NCI-H446 (cell line): ENCODE results near the gene MFSD11.
"Not testable (repeated sequence)": the region's sequence is repeated elsewhere in the genome, so short reads cannot be mapped to it uniquely, and the experiment has no call there.

ENCODE experiments used
- DNase-seq, 2 experiments: peaks; one replicate each; lab custom pipeline; 2025; lab: John Stamatoyannopoulos, UW

MFSD11 gene

DNA sequence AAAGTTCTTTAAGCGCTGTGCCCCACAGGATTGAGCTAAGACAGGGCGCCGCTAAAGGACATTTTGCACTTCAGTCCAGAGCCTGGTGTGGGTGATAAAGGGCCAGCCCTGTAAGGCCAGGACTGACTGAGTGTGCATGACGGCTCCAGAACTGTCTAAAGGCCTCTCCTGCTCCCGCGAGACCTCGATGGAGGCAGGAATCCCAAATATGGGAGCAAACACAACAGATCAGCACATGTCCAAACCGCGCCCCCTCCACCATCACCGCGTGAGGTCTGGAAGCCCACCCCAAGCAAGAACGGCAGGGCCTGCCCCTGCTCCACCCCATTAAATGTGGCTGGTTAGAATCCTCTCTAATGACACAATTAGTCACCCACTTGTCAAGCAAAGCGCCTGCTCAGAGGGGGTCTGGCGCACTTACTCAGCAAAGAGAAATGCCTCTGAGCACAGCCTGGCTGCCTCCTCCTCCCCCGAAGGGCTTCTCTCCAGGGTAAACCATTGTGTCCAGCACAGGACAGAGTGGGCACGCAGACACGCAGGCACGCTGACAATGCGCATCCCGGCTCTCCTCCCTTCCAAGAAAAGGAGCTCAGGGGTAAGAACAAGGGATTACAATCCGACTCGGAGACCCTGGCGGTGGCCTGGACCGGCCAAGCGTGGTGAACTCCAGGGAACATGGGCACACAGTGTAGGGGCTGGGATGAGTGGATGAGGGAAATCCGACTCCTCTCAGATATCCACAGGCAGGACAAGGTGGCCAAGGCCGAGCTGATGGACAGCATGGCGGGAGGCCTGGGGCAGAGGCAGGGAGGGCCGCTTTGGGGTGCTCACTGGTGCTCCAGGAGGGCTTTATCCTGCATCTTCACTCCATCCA lies 28.6 kb upstream of the MFSD11 start:
- peak in 1 of 2 experiments; percentile 31 for DNase-seq

DNA sequence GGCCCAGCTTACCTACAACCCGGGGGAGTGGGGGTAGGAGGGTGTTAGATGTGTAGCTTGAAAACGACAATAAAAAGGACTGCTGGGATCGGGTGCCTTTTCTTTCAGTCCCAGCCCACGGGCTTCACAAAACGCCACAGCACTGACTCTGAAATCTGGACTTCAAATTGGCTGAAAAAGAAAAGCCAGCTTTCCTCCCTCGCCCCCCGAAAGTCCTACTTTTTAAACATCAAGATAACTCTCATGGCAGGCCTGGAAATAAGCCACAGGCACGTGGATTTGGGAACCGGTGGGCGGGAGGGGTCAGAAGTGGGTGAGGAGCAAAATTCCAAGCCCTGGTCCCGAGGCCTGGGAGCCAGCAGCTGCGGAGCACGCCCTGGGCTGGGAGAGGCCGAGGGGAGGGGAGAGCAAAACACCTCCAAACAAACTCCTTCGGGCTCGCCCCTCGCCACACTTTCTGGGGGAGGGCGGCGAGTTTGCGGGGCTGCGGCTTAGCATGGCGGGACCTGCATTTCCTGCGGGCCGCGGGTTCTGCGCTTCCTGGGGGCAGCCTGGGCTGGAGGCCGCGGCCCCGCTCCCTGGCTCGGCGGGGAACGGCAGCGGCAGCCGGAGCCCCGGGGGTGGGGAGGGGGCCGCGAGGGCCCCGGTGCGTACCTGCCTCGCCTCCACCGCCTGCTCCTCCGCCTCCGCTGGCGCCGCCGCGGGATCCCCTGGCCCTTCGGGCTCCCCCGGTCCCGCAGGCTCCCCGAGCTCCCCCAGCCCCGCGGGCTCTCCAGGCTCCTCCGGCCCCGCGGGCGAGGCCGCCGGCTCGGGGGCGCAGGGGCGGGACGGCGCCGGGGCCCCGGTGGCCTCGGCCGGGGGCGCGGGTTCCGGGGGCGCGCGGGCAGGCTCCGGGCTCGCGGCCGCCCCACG lies 27.7 kb upstream of the MFSD11 start:
- not testable (repeated sequence) for DNase-seq

DNA sequence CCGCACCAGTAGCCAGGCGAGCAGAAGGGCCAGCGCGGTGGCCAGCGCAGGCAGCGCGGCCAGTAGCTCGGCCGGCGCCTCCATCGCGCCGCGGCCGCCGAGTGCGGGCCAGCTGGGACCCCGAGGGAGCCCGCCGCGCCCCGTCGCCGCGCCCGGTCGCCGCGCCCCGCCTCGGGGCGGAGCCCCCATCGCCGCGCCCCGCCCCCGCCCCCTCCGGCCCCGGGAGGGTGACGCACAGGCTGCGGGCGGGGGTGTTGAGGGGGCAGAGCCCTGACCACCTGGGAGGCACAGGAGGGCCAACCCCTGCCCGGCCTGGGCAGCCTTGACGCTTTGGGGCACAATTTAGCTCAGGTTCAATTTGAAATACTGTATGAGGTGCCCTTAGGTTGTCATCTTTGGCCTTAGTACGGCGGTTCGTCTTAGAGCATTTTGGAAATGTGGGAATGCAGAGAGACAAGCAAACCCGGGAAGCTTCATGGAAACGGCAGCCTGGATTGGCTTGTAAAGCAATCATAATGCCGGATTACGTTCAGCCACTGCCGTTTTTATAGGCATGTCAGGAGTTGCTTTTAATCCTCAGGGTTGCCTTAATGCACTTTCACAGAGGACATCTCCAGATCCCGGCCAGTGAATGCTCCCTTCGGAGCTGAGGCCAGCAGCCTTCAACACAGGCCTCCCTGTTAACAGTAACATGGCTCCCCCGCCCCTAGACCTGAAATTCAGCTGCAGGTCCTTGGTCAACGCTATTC lies 26.9 kb upstream of the MFSD11 start, which contains the start of gene MXRA7:
Gene MXRA7 (minus strand): TSS at position 103 of the 749 bp plus-strand sequence. CDS start 19 bp downstream, at position 84.
- DNase-seq, result peak in 1 of 2 experiments; percentile 75

DNA sequence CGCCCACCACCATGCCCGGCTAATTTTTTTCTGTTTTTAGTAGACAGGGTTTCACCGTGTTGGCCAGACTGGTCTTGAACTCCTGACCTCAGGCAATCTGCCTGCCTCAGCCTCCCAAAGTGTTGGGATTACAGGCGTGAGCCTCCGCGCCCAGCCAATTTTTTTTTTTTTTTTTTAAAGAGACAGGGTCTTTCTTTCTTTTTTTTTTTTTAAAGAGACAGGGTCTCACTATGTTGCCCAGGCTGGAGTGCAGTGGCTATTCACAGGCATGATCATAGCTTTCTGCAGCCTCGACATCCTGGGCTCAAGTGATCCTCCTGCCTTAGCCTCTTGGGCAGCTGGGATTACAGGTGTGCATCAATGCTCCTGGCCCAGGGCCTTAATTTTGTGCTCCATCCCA lies 25.6 kb upstream of the MFSD11 start:
- not testable (repeated sequence) for DNase-seq

DNA sequence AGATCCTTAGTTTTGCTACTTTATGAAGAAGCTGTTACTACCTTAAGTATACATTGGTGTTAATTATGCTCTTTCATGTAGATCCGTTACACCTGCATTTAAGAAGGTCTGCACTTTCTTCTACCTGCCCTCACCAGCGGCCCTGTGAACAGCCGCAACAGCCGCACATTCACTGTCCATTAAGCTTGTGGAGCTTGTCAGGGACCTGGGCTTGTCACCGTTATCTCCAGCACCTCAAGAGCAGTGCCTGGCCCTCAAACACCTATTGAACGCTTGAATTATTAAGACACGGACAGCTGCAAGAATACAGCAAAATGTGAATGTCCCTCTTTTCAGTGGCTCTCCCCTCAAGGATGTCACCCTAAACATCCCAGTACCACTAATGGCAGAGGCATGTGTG lies 24.2 kb upstream of the MFSD11 start:
- DNase-seq, result no peak

DNA sequence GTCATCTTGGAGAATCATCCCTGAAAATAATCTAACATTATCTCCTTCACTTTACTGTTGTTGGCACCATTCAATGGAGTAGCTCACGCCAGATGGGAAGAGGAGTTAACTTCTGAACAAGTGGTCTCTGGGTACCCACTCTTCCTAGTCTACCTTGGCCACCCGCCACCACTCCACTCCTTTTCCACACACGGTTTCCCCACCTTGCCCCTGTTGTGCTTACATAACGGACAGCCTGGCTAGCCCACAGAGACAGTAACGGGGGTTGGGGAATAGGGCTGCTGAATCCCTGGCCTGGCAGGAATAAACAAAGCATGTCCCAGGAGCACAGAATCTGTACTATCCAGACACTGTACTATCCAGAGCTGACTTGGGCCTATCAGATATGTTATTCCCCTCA lies 23.6 kb upstream of the MFSD11 start:
- no peak for DNase-seq

DNA sequence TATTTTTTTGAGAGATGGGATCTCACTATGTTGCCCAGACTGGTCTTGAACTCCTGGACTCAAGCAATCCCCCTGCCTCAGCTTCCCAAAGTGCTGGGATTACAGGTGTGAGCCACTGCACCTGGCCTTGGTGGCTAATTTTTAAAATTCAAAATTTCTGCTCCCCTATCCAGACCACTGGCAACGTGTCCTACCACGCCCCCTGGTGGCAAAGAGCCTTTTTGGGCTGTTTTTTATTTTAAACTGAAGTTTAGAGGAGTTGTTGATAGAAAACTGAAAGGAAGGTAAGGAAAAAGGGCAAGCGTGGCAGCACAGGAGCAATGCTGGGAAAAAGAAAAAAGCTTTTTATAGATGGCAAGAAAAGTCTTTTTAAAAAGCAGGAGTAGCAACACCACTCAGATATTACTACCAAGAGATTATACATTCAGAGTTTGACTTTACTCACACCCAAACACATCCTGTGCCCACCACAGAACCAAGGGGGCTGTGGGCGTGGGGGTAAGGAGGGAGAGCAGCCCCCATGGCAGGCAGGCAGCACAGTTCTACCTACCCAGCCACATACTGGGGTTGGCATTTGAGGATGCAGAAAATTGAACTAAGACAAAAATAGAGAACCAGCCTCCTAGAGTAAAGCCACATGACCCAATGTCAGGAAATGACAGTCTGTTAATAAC lies 23.0 kb upstream of the MFSD11 start:
- DNase-seq, result peak; percentile 67 to 72

DNA sequence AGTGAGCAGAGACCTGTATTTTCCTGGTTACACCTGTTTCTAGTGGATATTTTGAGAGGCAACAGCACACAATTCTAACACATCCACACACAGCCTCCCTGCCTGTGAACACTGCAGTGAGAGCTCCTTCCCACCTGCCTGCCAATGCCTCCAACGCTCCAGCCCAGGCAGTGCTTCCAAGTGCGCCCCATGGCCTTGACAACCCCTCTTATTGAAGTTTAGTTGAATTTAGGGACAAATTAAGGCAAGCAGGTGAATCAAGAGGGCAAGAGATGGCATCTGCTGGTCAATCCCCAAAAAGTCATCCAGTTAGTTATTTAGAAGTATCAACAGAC lies 22.5 kb upstream of the MFSD11 start:
- DNase-seq, result no peak

DNA sequence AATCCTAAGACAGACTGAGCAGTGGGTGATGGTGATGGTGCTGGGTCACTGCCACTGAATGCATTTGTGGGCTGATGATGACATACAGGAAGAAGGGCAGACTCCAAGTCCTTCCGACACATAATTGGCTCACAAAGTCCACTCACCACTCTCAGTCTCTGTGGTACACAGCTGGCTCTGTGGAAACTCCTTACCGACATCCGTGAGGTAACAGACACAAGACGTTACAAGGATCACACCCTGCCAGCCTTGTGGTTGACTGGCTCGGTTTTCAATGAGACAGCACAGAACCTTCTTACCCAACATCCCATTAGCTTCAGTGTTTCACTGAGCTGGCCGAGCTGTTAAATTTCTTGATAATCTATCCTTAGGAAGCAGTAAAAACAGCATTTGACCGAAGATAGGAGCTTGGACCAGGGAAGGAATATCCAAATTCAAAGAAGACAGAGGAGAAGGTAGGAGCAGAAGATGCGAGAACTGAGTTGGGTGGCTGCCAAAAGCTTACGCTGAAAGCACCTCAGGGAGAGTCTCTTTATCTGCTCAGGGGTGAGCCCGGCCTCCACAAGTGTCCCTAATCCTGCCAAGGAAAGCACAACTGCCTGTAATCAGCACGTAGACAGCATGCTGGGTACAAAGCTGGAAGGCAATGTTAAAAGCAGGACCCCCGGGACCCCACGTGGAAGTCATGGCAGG lies 21.6 kb upstream of the MFSD11 start:
- no peak for DNase-seq

DNA sequence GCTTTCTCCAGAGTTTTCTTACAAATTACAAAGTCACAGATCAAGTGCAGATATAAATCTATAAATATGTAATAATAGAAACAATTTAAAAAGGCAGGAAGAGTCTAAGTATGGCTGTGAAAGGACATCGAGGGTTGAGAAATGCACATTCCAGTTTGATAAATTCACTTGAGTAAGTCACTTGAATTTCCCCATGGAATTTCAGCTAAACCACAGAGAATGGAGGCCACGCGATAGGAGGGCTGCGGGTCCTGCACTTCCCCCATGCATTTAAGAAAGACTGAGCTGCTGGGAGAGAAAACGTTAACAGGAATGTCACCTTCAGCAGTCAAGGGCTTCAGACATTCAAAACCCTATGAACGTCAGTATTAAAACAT lies 21.1 kb upstream of the MFSD11 start:
- DNase-seq, result no peak

DNA sequence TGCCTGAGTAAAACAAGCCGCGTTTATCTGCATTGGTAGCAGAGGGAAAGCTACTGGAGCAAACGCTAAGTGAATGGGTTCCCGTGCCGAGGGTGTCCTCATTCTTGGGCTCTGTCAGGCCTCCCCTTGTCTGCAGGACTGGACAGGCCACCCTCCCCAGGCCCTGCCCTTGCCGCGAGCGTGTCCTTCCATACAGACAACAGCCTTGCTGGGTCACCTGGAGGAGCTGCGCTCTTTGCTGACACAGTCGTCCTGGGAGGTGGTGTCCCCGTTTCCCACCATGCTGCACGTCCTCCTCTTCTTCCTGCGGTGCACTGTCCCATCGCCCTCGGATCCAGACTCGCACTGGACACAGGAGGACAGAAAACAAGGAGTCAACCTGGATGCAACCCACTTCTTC lies 19.4 kb upstream of the MFSD11 start:
- no peak for DNase-seq

DNA sequence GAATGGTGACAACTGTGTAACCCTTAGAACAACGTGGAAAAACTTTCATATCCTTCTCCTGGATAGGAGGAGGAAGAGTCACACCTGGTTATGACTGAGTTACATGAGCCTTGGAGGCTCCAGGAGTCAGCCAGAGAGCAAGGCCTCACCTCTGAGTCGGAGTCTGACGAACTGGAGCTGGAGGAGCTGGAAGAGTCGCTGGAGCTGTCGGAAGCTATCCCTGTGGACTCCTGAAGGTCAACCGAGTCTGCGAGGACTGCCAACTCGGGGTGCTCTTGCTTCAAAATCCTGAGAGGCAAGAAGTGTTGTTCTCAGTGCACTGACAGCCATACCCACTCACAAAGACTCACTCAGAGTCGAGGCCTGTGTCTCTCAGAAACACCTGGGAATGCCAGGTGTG lies 17.7 kb upstream of the MFSD11 start:
- DNase-seq, result no peak

DNA sequence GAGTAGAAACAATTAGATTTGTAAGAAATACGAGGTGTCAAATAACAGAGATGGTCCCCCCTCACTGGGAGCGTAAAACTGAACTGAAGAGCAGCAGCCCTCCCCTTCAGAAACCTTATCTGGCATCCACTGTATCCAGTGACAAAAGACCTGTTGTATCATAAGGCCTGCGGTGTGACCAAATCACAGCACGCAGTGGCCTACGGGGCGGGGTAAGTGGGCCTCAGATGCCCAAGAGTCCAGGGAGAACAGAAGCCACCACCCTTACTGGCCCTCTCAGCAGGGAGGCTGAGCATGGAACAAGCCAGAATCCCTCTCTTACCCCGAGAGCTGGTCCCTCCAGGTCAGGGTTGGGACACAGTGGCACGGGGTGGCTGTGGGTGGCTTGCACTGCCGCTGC lies 17.0 kb upstream of the MFSD11 start:
- DNase-seq, result no peak

DNA sequence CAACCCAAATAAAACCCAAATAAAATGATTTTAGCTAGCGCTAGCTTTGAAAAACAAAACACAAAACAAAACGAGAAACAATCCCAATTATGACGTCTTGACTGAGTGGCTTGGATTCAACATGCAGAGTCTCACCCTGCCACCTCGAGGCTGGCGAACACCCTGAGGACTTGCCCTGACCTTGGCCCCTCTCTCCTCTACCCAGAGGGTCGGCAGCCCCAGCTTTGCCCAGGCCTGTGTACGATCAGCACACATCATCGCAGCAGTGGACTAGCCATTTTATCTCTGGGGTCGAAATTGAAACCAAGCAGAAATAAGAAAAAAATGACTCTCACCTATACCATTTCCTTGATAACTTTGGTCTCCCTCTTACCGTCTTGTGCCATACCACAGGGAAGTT lies 16.5 kb upstream of the MFSD11 start:
- DNase-seq, result no peak

DNA sequence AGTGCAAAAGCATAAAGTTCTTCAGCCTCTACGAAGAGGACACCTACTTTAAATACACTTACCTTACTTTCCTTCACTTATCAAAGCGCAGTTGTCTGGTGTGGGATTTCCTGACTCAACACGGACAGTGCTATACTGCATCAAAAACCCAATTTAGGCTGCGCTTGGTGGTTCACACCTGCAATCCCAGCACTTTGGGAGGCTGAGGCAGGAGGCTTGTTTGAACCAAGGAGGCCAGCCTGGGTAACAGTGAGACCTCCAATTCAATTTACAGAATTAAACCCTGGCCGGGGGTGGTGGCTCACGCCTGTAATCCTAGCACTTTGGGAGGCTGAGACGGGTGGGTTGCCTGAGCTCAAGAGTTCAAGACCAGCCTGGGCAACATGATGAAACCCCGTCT lies 15.6 kb upstream of the MFSD11 start:
- DNase-seq, result no peak

DNA sequence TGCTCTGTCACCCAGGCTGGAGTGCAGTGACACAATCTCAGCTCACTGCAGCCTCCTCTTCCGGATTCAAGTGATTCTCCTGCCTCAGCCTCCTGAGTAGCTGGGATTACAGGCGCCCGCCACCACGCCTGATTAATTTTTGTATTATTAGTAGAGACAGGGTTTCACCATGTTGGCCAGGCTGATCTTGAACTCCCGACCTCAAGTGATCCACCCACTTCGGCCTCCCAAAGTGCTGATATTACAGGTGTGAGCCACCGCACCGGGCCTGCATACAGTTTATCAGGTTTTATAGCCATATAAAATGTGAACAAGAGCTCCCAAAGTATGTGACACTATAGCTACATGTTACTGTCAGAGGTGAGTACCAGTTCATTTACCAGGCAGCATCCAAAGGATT lies 14.9 kb upstream of the MFSD11 start:
- not testable (repeated sequence) for DNase-seq

DNA sequence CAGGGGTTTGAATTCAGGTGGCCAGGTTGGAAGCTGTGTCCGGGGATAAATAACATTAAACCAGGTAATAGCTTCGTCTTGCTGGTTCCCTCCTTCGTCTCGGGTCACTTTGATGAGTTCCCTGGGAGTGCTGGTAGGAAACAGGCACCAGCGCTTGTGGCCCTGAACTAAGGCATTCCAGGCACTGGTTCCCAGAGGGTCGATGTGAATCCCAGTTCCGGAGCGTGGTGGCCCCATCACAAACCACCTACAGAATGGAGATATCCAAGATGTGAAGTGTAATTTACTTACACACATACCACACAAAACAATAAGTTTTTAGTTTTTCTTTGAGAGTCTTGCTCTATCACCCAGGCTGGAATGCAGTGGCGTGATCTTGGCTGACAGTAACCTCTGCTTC lies 14.1 kb upstream of the MFSD11 start:
- DNase-seq, result no peak

DNA sequence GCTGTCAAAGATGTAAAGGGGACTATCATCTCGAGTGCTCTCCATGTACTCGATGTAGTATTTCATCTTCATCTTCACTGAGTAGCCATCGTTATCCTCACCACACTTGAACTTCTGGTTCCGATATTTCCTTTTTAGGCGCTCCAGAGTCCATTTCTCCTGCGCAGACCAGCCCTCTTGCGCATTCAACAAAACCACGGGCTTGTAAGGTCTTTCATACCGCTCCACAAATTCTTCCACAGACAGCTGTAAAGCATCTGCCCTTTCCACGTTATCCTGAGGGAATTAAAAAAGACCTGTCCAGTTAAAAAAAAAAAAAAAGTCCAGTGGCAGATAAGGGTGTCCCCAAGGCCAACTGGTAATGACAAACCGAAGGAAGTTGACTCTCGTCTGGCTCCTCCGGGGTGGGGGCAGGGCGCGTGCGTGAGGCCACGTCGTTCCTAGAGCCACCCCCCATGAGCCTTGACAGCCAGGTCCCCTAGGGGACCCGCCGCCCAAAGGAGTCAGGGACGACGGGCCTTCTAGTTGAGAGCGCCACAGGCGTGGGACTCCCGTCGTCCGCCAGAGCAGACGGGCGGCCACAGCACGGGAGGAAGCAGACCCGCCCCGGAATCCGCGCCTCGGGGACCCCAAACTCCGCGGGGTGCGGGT lies 12.2 kb upstream of the MFSD11 start:
- no peak for DNase-seq

DNA sequence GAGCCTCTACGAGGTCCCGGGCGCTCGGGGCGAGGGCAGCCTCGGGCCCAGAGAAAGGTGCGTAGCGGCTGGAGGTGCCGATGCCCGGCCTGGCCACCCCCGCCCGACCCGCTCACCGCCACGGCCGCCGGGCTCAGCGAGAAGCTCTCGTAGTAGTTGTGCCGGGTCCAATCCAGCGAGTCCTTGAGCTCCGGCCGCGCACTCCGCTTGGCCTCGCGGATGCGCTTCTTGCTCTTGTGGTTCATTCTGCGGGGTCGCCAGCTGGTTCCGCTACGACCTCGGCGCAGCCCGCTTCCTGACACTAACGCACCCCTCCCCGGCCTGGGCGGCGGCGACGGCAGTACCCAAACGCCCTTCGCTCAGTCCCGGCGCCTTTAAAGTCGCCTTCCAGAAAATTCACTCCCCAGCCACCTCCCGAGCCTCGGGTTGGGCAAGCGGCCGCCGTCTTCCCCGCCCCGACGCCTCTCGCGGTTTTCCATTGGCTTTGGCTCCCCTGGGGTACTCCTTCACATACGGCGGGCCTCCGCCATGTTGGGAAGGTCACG lies 11.6 kb upstream of the MFSD11 start, which contains the start of gene JMJD6:
Gene JMJD6 (minus strand): TSS at position 376 of the 545 bp plus-strand sequence. CDS start 131 bp downstream, at position 245.
- DNase-seq, result peak; percentile 92 to 97
